ENCODE measurements around the gene SH2D6. TPM values are rescaled to one million over a fixed set of nuclear protein-coding genes. Genes with fewer than 3 reads are reported as not detected.

Gene SH2D6
- polyA plus RNA-seq, 1 of the 3 experiments (the other 2 are of a cell fraction): 0.33 TPM

- WGBS (ENCODE audit: low lambda C conversion rate): 88% methylated on average over 5 of the region's 5 CpGs
- Histone ChIP-seq H3K4me2 (no peak overlapping the region), H3K27ac (ENCODE audit: low read depth in 2 of 2, low read length in 1 of 2) (no peak overlapping the region), H3K36me3 (replicated peaks in 1 of 2; ENCODE audit: control insufficient read depth in 1 of 2, insufficient read depth in 2 of 2, low read length in 1 of 2) (peaks cover 0 to 18% of the 10 kb centered on the region in 2 experiments), H3K9ac (no peak overlapping the region), H3K9me3 (no peaks in the 10 kb centered on the region), H3K4me3 (ENCODE audit: low read depth in 2 of 2, low read length in 1 of 2) (no peak overlapping the region), H3F3A (replicated peaks; ENCODE audit: insufficient read depth) (no peaks in the 10 kb centered on the region), H4K20me1 (ENCODE audit: insufficient read depth) (no peaks in the 10 kb centered on the region), H3K4me1 (ENCODE audit: control insufficient read depth in 1 of 2, insufficient read depth in 2 of 2, low read depth in 1 of 2, low read length in 1 of 2) (no peaks in the 10 kb centered on the region), H2AFZ (ENCODE audit: low read depth) (no peak overlapping the region), H3K9me2 (no peaks in the 10 kb centered on the region), H3K27me3 (ENCODE audit: insufficient read depth) (no peaks in the 10 kb centered on the region), H3K79me2 (ENCODE audit: insufficient read depth) (no peaks in the 10 kb centered on the region)
- ChIA-PET CTCF (interaction anchor here (0.5 to 1.3 kb wide), 2 partner anchors 16 to 29 kb away, joined by 3 read pairs; no protein-coding TSS in a partner anchor), POLR2A (no interaction called here)
- no peak for DNase-seq
- TF ChIP-seq JUND (IDR thresholded peaks at IDR 0.05) (no peak), YY1 (IDR thresholded peaks at IDR 0.05; ENCODE audit: low read depth) (no peak)
Measured at GRCh38 chr2:85369500-85369899, 49.0 kb upstream of the SH2D6 start.

GRCh38 chr2:85371045-85371444 is 47.5 kb upstream of the SH2D6 start:
- H3K79me2 ChIP-seq (ENCODE audit: insufficient read depth): no peaks in the 10 kb centered on the region
- ChIA-PET POLR2A (no interaction called here), CTCF (interaction anchor here (0.9 to 1.8 kb wide), 4 partner anchors 22 to 334 kb away, joined by 3 to 5 read pairs (median 3); no protein-coding TSS in a partner anchor)
- H3K36me3 ChIP-seq (replicated peaks in 1 of 2; ENCODE audit: control insufficient read depth in 1 of 2, insufficient read depth in 2 of 2, low read length in 1 of 2): peaks cover 0 to 18% of the 10 kb centered on the region in 2 experiments
- no peaks in the 10 kb centered on the region for H4K20me1 ChIP-seq (ENCODE audit: insufficient read depth)
- TF ChIP-seq CTCF (IDR thresholded peaks at IDR 0.05) (no peak), POLR2AphosphoS5 (IDR thresholded peaks at IDR 0.05; ENCODE audit: low read depth, low read length) (no peak)
- no peak for DNase-seq
- no peak overlapping the region for H3K27ac ChIP-seq (ENCODE audit: low read depth in 2 of 2, low read length in 1 of 2)
- no peak overlapping the region for H3K9ac ChIP-seq
- no peaks in the 10 kb centered on the region for H3K9me3 ChIP-seq
- no peaks in the 10 kb centered on the region for H3F3A ChIP-seq (replicated peaks; ENCODE audit: insufficient read depth)
- H3K4me1 ChIP-seq (ENCODE audit: control insufficient read depth in 1 of 2, insufficient read depth in 2 of 2, low read depth in 1 of 2, low read length in 1 of 2): no peaks in the 10 kb centered on the region
- no peak overlapping the region for H3K4me2 ChIP-seq
- no peaks in the 10 kb centered on the region for H3K27me3 ChIP-seq (ENCODE audit: insufficient read depth)
- 96% methylated on average over 9 of the region's 11 CpGs for WGBS (ENCODE audit: low lambda C conversion rate)
- no peaks in the 10 kb centered on the region for H3K9me2 ChIP-seq
- no peak overlapping the region for H3K4me3 ChIP-seq (ENCODE audit: low read depth in 2 of 2, low read length in 1 of 2)
- H2AFZ ChIP-seq (ENCODE audit: low read depth): no peak overlapping the region

- no peaks in the 10 kb centered on the region for H3K79me2 ChIP-seq (ENCODE audit: insufficient read depth)
- H3K9ac ChIP-seq: no peak overlapping the region
- no peaks in the 10 kb centered on the region for H3K9me3 ChIP-seq
- H3K4me2 ChIP-seq: no peak overlapping the region
- no peak overlapping the region for H2AFZ ChIP-seq (ENCODE audit: low read depth)
- no peaks in the 10 kb centered on the region for H4K20me1 ChIP-seq (ENCODE audit: insufficient read depth)
- WGBS (ENCODE audit: low lambda C conversion rate): 96% methylated on average over 5 of the region's 5 CpGs
- no peak overlapping the region for H3K4me3 ChIP-seq (ENCODE audit: low read depth in 2 of 2, low read length in 1 of 2)
- H3K27me3 ChIP-seq (ENCODE audit: insufficient read depth): no peaks in the 10 kb centered on the region
- ChIA-PET POLR2A (no interaction called here), CTCF (interaction anchor here (1.1 kb wide), 1 partner anchor 10 kb away, joined by 3 read pairs; no protein-coding TSS in a partner anchor)
- no peaks in the 10 kb centered on the region for H3K9me2 ChIP-seq
- H3K4me1 ChIP-seq (ENCODE audit: control insufficient read depth in 1 of 2, insufficient read depth in 2 of 2, low read depth in 1 of 2, low read length in 1 of 2): no peaks in the 10 kb centered on the region
- H3K27ac ChIP-seq (ENCODE audit: low read depth in 2 of 2, low read length in 1 of 2): no peak overlapping the region
- no peak for DNase-seq
- H3F3A ChIP-seq (replicated peaks; ENCODE audit: insufficient read depth): no peaks in the 10 kb centered on the region
- peaks cover 16 to 62% of the 10 kb centered on the region in 2 experiments for H3K36me3 ChIP-seq (replicated peaks in 1 of 2; ENCODE audit: control insufficient read depth in 1 of 2, insufficient read depth in 2 of 2, low read length in 1 of 2)
- TF ChIP-seq EP300 (IDR thresholded peaks at IDR 0.05; ENCODE audit: borderline replicate concordance in 1 of 2, low read depth in 1 of 2, low read length in 1 of 2): no peak
- no peak for TF ChIP-seq TEAD4 (IDR thresholded peaks at IDR 0.05; ENCODE audit: borderline replicate concordance, insufficient read depth)
- no peak for TF ChIP-seq FOXJ3 (CRISPR knock-in tag; IDR thresholded peaks at IDR 0.05)
- TF ChIP-seq SMC3 (IDR thresholded peaks at IDR 0.05; ENCODE audit: low read depth, low read length): no peak
- no peak for TF ChIP-seq USF1 (IDR thresholded peaks at IDR 0.05; ENCODE audit: borderline replicate concordance, low read depth)
- TF ChIP-seq FOSL2 (IDR thresholded peaks at IDR 0.05; ENCODE audit: borderline replicate concordance, low read depth): no peak
- TF ChIP-seq USF2 (IDR thresholded peaks at IDR 0.05; ENCODE audit: borderline replicate concordance, low read depth, low read length): no peak
- no peak for TF ChIP-seq ZBTB33 (IDR thresholded peaks at IDR 0.05; ENCODE audit: borderline replicate concordance, low read depth)
- TF ChIP-seq TAF1 (IDR thresholded peaks at IDR 0.05; ENCODE audit: borderline replicate concordance, low read depth, low read length): no peak
- TF ChIP-seq FOXM1 (IDR thresholded peaks at IDR 0.05; ENCODE audit: low read depth): no peak
Measured at GRCh38 chr2:85376291-85377065, 42.0 kb upstream of the SH2D6 start.

Measured in SK-N-SH (cell line).